ENCODE results near the gene SETBP1.

SETBP1 gene

GRCh38 chr18:44946529-44947113 is 265.9 kb downstream of the SETBP1 start (continued):
- TF ChIP-seq BCL11B (tag by site-specific recombination; IDR thresholded peaks at IDR 0.05; ENCODE audit: low read depth) = 0 out of 2 replicates have a peak, but pooled peaks have one; percentile 13
- TF ChIP-seq ZNF19 (tag by site-specific recombination; IDR thresholded peaks at IDR 0.05; ENCODE audit: low read depth) = 0 out of 2 replicates have a peak, but pooled peaks have one; percentile 44
- no peak for TF ChIP-seq ZBTB10 (tag by site-specific recombination; IDR thresholded peaks at IDR 0.05)
- TF ChIP-seq ZEB2 (tag by site-specific recombination; IDR thresholded peaks at IDR 0.05) = 0 out of 2 replicates have a peak, but pooled peaks have one; percentile 47
- peak; percentile 61; the same call in 1 of the 2 replicates for TF ChIP-seq SCRT1 (tag by site-specific recombination; IDR thresholded peaks at IDR 0.05; ENCODE audit: borderline replicate concordance)
- no peak for TF ChIP-seq SP3 (tag by site-specific recombination; IDR thresholded peaks at IDR 0.05)
- TF ChIP-seq ZNF610 (tag by site-specific recombination; IDR thresholded peaks at IDR 0.05; ENCODE audit: borderline replicate concordance) = peak; percentile 87
- TF ChIP-seq ZNF341 (tag by site-specific recombination; IDR thresholded peaks at IDR 0.05; ENCODE audit: low read depth) = 0 out of 2 replicates have a peak, but pooled peaks have one; percentile 3
- no peak for TF ChIP-seq ZNF274 (IDR thresholded peaks at IDR 0.05; ENCODE audit: low read length)
- TF ChIP-seq ZNF274 (tag by site-specific recombination; IDR thresholded peaks at IDR 0.05; ENCODE audit: borderline replicate concordance) = no peak
- TF ChIP-seq PRDM4 (tag by site-specific recombination; IDR thresholded peaks at IDR 0.05) = peak; percentile 96
- 0 out of 2 replicates have a peak, but pooled peaks have one; percentile 9 for TF ChIP-seq ZNF121 (tag by site-specific recombination; IDR thresholded peaks at IDR 0.05)
- TF ChIP-seq ZNF24 (tag by site-specific recombination; IDR thresholded peaks at IDR 0.05) = 0 out of 2 replicates have a peak, but pooled peaks have one; percentile 38
- TF ChIP-seq ZNF626 (tag by site-specific recombination; IDR thresholded peaks at IDR 0.05) = 0 out of 2 replicates have a peak, but pooled peaks have one; percentile 24
- TF ChIP-seq ZNF132 (tag by site-specific recombination; IDR thresholded peaks at IDR 0.05; ENCODE audit: borderline replicate concordance) = no peak
- peak; percentile 50; the same call in 1 of the 2 replicates for TF ChIP-seq HOXD13 (CRISPR knock-in tag; IDR thresholded peaks at IDR 0.05; ENCODE audit: borderline replicate concordance)
- TF ChIP-seq ZNF155 (tag by site-specific recombination; IDR thresholded peaks at IDR 0.05) = no peak
- TF ChIP-seq ZNF629 (tag by site-specific recombination; IDR thresholded peaks at IDR 0.05) = peak; percentile 85
- TF ChIP-seq ZBTB17 (tag by site-specific recombination; IDR thresholded peaks at IDR 0.05) = peak; percentile 56
- TF ChIP-seq KLF16 (tag by site-specific recombination; IDR thresholded peaks at IDR 0.05) = 0 out of 2 replicates have a peak, but pooled peaks have one; percentile 30
- TF ChIP-seq ZNF580 (tag by site-specific recombination; IDR thresholded peaks at IDR 0.05) = peak; percentile 93
- TF ChIP-seq ZSCAN23 (tag by site-specific recombination; IDR thresholded peaks at IDR 0.05) = peak; percentile 52; the same call in 1 of the 2 replicates
- no peak for TF ChIP-seq ZNF324 (tag by site-specific recombination; IDR thresholded peaks at IDR 0.05)
- no peak for TF ChIP-seq ZNF658 (tag by site-specific recombination; IDR thresholded peaks at IDR 0.05)
- TF ChIP-seq ZNF48 (tag by site-specific recombination; IDR thresholded peaks at IDR 0.05) = no peak
- no peak for TF ChIP-seq ZNF302 (tag by site-specific recombination; IDR thresholded peaks at IDR 0.05; ENCODE audit: low read depth)
- TF ChIP-seq ZBTB6 (tag by site-specific recombination; IDR thresholded peaks at IDR 0.05) = 0 out of 2 replicates have a peak, but pooled peaks have one; percentile 24
- TF ChIP-seq WT1 (tag by site-specific recombination; IDR thresholded peaks at IDR 0.05) = peak; percentile 99
- TF ChIP-seq ZNF146 (tag by site-specific recombination; IDR thresholded peaks at IDR 0.05) = peak; percentile 40; the same call in 1 of the 2 replicates
- TF ChIP-seq KLF9 (tag by site-specific recombination; IDR thresholded peaks at IDR 0.05; ENCODE audit: low read depth) = 0 out of 2 replicates have a peak, but pooled peaks have one; percentile 11
- peak; percentile 64; the same call in 1 of the 2 replicates for TF ChIP-seq ZNF18 (tag by site-specific recombination; IDR thresholded peaks at IDR 0.05)
- TF ChIP-seq FEZF1 (tag by site-specific recombination; IDR thresholded peaks at IDR 0.05) = peak; percentile 99
- TF ChIP-seq IKZF3 (tag by site-specific recombination; IDR thresholded peaks at IDR 0.05) = peak; percentile 73
